ENCODE data around the gene SUPV3L1. TPM values are rescaled to one million over a fixed set of nuclear protein-coding genes. Genes with fewer than 3 reads are reported as not detected.

SUPV3L1 gene
- total RNA-seq, 1 experiment from 2014 or later = 117 TPM

DNA sequence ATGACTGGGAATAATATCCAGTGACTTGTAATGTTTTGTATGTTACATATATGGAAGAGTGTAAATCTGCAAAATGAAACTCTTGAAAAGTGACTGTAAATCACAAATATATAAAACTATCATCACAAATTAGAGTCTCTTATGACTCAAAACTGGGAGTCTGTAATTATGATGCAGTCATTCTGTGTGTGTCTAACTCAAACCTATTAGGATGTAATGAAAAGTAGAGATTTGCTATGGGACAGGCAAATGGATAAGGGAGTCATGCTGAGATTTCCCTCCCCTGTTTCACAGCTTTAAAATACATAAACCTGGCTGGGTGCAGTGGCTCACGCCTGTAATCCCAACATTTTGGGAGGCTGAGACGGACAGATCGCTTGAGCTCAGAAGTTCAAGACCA, 31.5 kb downstream of the SUPV3L1 start:
- Histone ChIP-seq H4K20me1 (ENCODE audit: low read length) (no peaks in the 10 kb centered on the region), H3K9ac (ENCODE audit: low read length) (no peak overlapping the region), H3F3A (ENCODE audit: low read length, unreplicated experiment) (no peaks in the 10 kb centered on the region), H3K9me3 (ENCODE audit: low read length) (no peaks in the 10 kb centered on the region), H3K36me3 (ENCODE audit: low read depth, low read length) (peaks cover 28% of the 10 kb centered on the region), H3K4me2 (ENCODE audit: low read length) (no peak overlapping the region), H3K27me3 (ENCODE audit: low read length) (no peaks in the 10 kb centered on the region), H2AFZ (ENCODE audit: low read length) (no peak overlapping the region), H3K9me2 (replicated peaks; ENCODE audit: low read length) (no peaks in the 10 kb centered on the region), H3K4me1 (ENCODE audit: insufficient read depth, low read length) (peaks cover 5% of the 10 kb centered on the region; the same call in 1 of the 2 replicates), H3K79me2 (ENCODE audit: low read length) (no peaks in the 10 kb centered on the region), H3K27ac (ENCODE audit: low read length) (no peak overlapping the region), H3K4me3 (ENCODE audit: low read length) (no peak overlapping the region)
- TF ChIP-seq EZH2 (IDR thresholded peaks at IDR 0.05; ENCODE audit: low read length, unreplicated experiment) (no peak), EZH2phosphoT487 (IDR thresholded peaks at IDR 0.05; ENCODE audit: borderline replicate concordance, low read length) (no peak)
- TF ChIP-seq, protein P1, sequence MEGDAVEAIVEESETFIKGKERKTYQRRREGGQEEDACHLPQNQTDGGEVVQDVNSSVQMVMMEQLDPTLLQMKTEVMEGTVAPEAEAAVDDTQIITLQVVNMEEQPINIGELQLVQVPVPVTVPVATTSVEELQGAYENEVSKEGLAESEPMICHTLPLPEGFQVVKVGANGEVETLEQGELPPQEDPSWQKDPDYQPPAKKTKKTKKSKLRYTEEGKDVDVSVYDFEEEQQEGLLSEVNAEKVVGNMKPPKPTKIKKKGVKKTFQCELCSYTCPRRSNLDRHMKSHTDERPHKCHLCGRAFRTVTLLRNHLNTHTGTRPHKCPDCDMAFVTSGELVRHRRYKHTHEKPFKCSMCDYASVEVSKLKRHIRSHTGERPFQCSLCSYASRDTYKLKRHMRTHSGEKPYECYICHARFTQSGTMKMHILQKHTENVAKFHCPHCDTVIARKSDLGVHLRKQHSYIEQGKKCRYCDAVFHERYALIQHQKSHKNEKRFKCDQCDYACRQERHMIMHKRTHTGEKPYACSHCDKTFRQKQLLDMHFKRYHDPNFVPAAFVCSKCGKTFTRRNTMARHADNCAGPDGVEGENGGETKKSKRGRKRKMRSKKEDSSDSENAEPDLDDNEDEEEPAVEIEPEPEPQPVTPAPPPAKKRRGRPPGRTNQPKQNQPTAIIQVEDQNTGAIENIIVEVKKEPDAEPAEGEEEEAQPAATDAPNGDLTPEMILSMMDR (conservative IDR thresholded peaks at IDR 0.05; ENCODE audit: low read depth, low read length) = no peak
- CTCF ChIA-PET = no interaction called here
- intact Hi-C loops (cut with micrococcal nuclease) = no loop called here
- BruUV-seq (replicated peaks) = no TSS peak
- ATAC-seq (no peak; the same call in 1 of the 2 replicates), DNase-seq (no peak)
- POLR2A ChIA-PET (ENCODE audit: unreplicated experiment) = no interaction called here

DNA sequence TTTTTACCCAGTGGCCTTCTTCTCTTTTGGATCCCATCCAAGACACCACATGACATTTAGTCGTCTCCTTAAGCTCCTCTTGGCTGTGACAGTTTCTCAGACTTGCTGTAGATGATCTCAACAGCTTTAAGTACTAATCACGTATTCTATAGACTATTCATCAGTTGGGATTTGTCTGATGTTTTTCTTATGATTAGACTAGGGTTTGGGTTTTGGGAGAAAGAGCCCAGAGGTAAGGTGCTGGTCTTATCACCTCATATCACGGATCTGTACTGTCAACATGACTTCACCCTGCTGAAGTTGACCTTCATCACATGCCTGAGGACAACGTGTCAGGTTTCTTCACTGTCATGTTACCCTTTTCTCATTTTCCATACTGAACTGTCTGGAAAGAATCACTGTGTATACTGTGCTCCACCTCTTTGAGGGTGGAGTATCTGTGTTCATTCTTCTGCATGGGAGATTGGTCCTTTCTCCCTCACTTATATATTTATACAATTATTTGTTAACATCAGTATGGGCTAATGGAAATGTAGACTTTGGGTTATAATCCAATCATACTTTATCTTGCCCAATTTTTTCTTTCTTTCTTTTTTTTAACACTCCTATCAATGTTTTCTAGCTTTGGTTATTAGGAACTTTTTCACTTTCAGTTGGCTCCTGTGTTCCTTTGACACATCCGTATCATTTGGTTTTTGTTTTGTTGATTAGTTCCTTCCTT, 33.7 kb downstream of the SUPV3L1 start:
- intact Hi-C loops (cut with micrococcal nuclease) = no loop called here
- CTCF ChIA-PET = no interaction called here
- Histone ChIP-seq H3K9me2 (replicated peaks; ENCODE audit: low read length) (no peaks in the 10 kb centered on the region), H3K4me1 (ENCODE audit: insufficient read depth, low read length) (peaks cover 12% of the 10 kb centered on the region; the same call in 1 of the 2 replicates), H3K4me3 (ENCODE audit: low read length) (no peak overlapping the region), H4K20me1 (ENCODE audit: low read length) (no peaks in the 10 kb centered on the region), H3K27ac (ENCODE audit: low read length) (no peak overlapping the region), H3F3A (ENCODE audit: low read length, unreplicated experiment) (no peaks in the 10 kb centered on the region), H3K9ac (ENCODE audit: low read length) (no peak overlapping the region), H3K79me2 (ENCODE audit: low read length) (no peaks in the 10 kb centered on the region), H3K4me2 (ENCODE audit: low read length) (no peak overlapping the region), H2AFZ (ENCODE audit: low read length) (no peak overlapping the region), H3K9me3 (ENCODE audit: low read length) (no peaks in the 10 kb centered on the region), H3K27me3 (ENCODE audit: low read length) (no peaks in the 10 kb centered on the region), H3K36me3 (ENCODE audit: low read depth, low read length) (peaks cover 8% of the 10 kb centered on the region)
- POLR2A ChIA-PET (ENCODE audit: unreplicated experiment) = no interaction called here
- no TSS peak for BruUV-seq (replicated peaks)
- no peak for DNase-seq
- no peak for ATAC-seq
- TF ChIP-seq EZH2phosphoT487 (IDR thresholded peaks at IDR 0.05; ENCODE audit: borderline replicate concordance, low read length) = no peak
- TF ChIP-seq, protein P1 (conservative IDR thresholded peaks at IDR 0.05; ENCODE audit: low read depth, low read length) = no peak
- TF ChIP-seq EZH2 (IDR thresholded peaks at IDR 0.05; ENCODE audit: low read length, unreplicated experiment) = no peak

DNA sequence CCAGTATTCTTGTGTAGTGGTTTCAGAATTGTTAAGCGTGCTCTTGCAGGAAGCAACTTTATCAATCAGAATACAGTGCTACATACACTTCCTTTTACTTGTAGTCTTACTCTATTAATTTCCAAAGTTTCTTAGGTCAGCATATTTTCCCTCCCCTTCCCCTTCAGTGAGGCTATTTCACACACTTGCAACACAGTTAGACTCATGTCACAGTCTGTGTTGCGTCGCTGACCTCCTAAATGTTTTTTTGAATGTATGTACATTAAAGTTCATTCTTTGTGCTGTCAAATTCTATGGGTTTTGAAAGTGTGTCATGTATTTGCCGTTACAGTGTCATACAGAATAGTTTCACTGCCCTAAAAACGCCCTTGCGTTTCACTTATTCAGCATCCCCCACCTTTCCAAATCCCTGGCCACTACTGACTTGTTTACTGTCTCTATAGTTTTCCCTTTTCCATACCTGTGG, 34.7 kb downstream of the SUPV3L1 start:
- BruUV-seq (replicated peaks) = no TSS peak
- DNase-seq (no peak), ATAC-seq (no peak)
- CTCF ChIA-PET = interaction anchor here (0.6 kb wide), 1 partner anchor 127 kb away, joined by 3 read pairs; the partner anchor contains the start of gene SRGN
- Histone ChIP-seq H2AFZ (ENCODE audit: low read length) (no peak overlapping the region), H3K4me3 (ENCODE audit: low read length) (no peak overlapping the region), H3K79me2 (ENCODE audit: low read length) (no peaks in the 10 kb centered on the region), H4K20me1 (ENCODE audit: low read length) (no peaks in the 10 kb centered on the region), H3K9ac (ENCODE audit: low read length) (no peak overlapping the region), H3K36me3 (ENCODE audit: low read depth, low read length) (no peaks in the 10 kb centered on the region), H3K27me3 (ENCODE audit: low read length) (no peaks in the 10 kb centered on the region), H3K4me2 (ENCODE audit: low read length) (no peak overlapping the region), H3K27ac (ENCODE audit: low read length) (no peak overlapping the region), H3F3A (ENCODE audit: low read length, unreplicated experiment) (no peaks in the 10 kb centered on the region), H3K4me1 (ENCODE audit: insufficient read depth, low read length) (peaks cover 12% of the 10 kb centered on the region; the same call in 1 of the 2 replicates), H3K9me2 (replicated peaks; ENCODE audit: low read length) (no peaks in the 10 kb centered on the region), H3K9me3 (ENCODE audit: low read length) (no peaks in the 10 kb centered on the region)
- no peak for TF ChIP-seq EZH2 (IDR thresholded peaks at IDR 0.05; ENCODE audit: low read length, unreplicated experiment)
- no peak for TF ChIP-seq EZH2phosphoT487 (IDR thresholded peaks at IDR 0.05; ENCODE audit: borderline replicate concordance, low read length)
- TF ChIP-seq, protein P1 (conservative IDR thresholded peaks at IDR 0.05; ENCODE audit: low read depth, low read length) = no peak
- POLR2A ChIA-PET (ENCODE audit: unreplicated experiment) = interaction anchor here (0.5 kb wide), 1 partner anchor 468 kb away, joined by 6 read pairs; no protein-coding TSS in a partner anchor
- intact Hi-C loops (cut with micrococcal nuclease) = no loop called here

All from PC-3 (cell line).